HG03575 (cell line): ENCODE results near the gene SCN9A.
"Not testable (repeated sequence)": the region's sequence is repeated elsewhere in the genome, so short reads cannot be mapped to it uniquely, and the experiment has no call there.

Experiments
- ATAC-seq: cut with Tn5 transposase; IDR thresholded peaks from one replicate; pipeline ENCODE4 v1.9.1; 2021; ENCODE audit not compliant: unreplicated experiment, insufficient number of reproducible peaks, low FRiP score; ENCODE audit errors: extremely low read depth

Gene SCN9A

DNA sequence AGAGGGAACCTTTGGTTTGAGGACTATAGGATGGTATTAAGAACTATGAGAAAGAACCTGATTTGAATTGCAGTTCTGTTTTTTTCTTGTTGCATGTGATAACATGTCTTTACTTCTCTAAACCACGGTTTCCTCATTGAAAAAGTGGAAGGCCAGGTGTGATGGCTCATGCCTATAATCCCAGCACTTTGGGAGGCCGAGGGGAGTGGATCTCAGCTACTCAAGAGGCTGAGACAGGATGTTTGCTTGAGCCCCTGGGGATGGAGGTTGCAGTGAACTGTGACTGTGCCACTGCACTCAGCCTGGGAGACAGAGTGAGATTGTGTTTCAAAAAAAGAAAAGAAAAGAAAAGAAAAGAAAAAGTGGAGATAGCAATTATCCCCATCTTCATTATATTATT lies 32.3 kb downstream of the SCN9A start:
- ATAC-seq: no peak

- ATAC-seq: no peak
Measured at GRCh38 chr2:166341426-166341825, 34.3 kb downstream of the SCN9A start.

GRCh38 chr2:166338831-166339339 lies 36.9 kb downstream of the SCN9A start:
- ATAC-seq: no peak

DNA sequence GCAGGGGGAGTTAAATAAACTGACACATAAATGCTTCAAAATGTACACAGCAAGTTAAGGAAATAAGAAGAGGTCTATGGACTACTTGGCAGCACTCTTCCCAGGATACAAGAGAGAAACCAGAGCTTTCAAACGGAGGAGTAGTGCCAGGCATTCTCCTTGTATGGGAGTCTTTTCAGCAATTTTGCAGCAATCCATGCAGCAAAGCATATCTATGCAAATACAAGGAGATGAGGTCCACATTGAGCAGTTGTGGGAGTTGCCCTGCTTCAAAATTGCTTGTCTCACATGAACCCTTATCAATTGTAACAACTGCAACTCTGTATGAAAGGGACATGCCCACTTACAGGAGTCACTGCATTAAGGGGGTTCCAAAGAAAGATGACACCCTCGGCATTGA lies 37.8 kb downstream of the SCN9A start:
- no peak for ATAC-seq

GRCh38 chr2:166335284-166335683 lies 40.5 kb downstream of the SCN9A start:
- ATAC-seq: no peak

- ATAC-seq: no peak
Measured at GRCh38 chr2:166334805-166335204, 40.9 kb downstream of the SCN9A start.

GRCh38 chr2:166333801-166334200 lies 41.9 kb downstream of the SCN9A start:
- ATAC-seq: no peak

DNA sequence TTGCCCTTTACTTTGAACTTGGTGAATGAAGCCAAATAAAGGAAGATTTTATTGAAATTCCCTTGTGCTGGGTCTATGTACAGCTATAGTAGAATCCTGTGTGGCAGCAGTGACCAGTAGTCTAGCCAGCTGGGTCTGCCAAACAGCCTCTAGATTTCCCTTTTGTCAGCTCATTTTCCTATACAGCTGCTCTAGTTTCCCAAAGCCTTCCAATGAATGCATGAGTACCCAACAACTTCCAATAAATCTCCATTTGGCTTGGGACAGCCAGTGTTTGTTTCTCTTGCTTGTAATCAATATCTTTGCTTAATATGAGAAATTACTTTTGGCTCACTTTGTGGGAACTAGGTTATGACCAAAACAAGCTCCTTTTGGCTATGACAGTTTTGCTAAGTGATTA lies 43.6 kb downstream of the SCN9A start:
- ATAC-seq: no peak

GRCh38 chr2:166331468-166331867 lies 44.3 kb downstream of the SCN9A start:
- ATAC-seq: no peak

GRCh38 chr2:166329465-166329864 lies 46.3 kb downstream of the SCN9A start:
- ATAC-seq: no peak

DNA sequence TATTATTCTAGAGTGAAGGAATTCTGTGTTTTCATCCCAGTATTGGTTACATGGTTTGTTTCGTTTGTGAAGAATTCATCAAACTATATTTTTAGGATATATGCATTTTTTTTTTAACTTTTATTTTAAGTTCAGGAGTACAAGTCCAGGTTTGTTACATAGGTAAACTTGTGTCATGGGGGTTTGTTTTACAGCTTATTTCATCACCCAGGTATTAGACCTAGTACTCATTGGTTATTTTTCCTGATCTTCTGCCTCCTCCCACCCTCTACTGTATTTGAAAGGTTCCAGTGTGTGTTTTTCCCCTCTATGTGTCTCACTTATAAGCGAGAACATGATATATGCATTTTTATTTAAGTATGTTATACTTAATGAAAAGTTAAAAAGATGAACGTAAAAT lies 47.6 kb downstream of the SCN9A start:
- no peak for ATAC-seq

DNA sequence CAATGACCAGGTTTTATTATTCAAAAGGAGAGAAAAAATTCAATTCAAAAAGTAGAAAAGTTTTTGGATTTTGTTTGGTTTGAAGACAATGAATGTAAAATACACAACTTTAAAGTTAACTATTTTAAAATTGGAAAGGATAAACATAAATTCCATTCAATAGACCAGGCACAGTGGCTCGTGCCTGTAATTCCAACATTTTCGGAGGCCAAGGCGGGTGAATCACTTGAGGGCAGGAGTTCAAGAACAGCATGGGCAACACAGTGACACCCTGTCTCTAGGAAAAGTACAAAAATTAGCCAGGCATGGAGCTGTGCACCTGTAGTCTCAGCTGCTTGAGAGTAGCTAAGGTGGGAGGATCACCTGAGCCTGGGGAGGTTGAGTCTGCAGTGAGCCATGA lies 54.7 kb downstream of the SCN9A start:
- no peak for ATAC-seq

GRCh38 chr2:166314022-166314759 lies 61.6 kb downstream of the SCN9A start:
- ATAC-seq: no peak

- ATAC-seq: not testable (repeated sequence)
Measured at GRCh38 chr2:166312863-166313262, 62.9 kb downstream of the SCN9A start.

- ATAC-seq: no peak
Measured at GRCh38 chr2:166307326-166307725, 68.4 kb downstream of the SCN9A start.

GRCh38 chr2:166304656-166305055 lies 71.1 kb downstream of the SCN9A start:
- ATAC-seq: no peak

GRCh38 chr2:166302036-166302435 lies 73.7 kb downstream of the SCN9A start:
- ATAC-seq: no peak

- no peak for ATAC-seq
Measured at GRCh38 chr2:166297951-166298350, 77.8 kb downstream of the SCN9A start.

DNA sequence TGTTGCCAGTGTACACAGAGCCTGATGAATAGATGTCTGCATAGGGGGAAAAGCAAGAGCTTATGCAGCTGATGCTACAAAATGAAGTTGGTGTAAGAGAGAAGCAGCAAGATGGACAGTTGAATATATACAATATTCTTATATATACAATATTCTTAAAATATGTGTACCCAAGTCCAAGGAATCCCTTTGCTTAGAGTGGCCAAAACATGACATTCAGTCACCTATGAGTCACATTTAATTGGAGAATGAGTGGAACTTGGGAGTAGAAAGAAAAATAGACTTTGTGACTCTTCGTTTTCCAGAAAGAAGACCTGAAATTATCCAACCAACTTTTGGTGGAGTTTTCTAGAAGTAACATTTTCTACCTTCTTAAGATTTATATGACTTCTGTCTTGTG lies 81.8 kb downstream of the SCN9A start:
- ATAC-seq: no peak

DNA sequence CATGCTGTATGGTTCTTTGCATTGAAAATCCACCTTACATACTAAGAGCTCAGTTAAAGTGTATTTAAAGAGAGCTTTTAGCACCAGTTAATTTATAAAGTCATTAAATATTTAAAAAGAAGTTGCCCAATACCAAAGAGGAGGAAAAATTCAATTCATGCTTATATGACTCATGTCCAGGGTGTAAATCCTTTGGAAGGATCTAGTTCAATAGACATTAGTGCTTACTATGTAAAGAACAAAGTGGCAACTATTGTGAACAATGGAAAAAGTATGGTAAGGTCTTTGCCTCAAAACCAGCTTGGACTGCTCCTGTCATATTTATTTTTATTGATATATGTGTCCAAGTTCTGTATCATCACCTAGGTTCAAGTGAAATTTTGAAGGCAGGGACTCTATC lies 90.5 kb downstream of the SCN9A start:
- no peak for ATAC-seq

GRCh38 chr2:166284359-166284758 lies 91.4 kb downstream of the SCN9A start:
- ATAC-seq: no peak
